NCI-H1694 (cell line): ENCODE data around the gene LRRC59.
"Not testable (repeated sequence)": the region's sequence is repeated elsewhere in the genome, so short reads cannot be mapped to it uniquely, and the experiment has no call there.

Source experiments
- DNase-seq: peaks from one replicate; lab custom pipeline; 2025; lab: John Stamatoyannopoulos, UW

Gene LRRC59

DNA sequence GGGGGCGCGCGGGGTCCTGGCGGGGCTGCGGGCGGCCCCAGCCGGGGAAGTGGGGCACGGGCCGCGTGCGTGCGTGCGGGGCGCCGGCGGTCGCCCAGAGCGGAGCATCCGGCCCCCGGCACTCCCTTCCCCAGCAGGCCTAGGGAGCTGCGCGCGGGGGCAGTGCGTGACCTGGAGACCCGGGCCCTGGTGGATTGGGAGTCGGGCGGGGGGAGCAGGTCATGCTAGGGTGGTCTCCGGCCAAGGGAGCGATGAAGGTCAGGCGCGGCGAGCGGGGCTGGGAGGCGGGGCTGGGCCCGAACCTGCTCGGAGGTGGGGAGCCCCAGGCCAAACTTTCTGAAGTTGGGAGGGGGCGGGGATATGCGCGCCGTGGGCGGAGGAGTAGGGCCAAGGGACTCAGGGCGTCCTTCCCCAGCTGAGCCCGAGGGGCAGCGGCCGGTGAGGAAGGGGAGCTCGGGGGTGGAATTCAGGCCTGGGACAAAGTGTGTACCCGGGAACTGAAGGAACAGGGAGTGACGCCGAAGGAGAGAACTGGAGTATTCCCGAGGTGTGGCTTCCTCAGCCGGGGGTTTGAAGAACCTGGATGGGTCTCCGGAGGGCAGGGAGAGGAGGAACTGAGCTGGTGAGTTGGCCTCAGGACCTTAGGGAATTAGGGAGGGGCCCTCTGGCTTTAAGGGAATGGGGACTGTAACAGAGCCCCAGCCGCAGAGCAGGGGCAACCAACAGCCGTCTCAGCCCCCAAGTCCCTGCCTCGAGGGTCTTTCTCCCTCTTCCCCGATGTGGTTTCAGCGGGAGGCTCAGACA lies 50.8 kb downstream of the LRRC59 start:
- DNase-seq = no peak

GRCh38 chr17:50345432-50346312 lies 51.7 kb downstream of the LRRC59 start, which contains the start of gene XYLT2:
Gene XYLT2, plus strand, starts transcription at chr17:50346126. Its CDS starts 15 bp downstream, at chr17:50346141.
- DNase-seq = peak; percentile 36

DNA sequence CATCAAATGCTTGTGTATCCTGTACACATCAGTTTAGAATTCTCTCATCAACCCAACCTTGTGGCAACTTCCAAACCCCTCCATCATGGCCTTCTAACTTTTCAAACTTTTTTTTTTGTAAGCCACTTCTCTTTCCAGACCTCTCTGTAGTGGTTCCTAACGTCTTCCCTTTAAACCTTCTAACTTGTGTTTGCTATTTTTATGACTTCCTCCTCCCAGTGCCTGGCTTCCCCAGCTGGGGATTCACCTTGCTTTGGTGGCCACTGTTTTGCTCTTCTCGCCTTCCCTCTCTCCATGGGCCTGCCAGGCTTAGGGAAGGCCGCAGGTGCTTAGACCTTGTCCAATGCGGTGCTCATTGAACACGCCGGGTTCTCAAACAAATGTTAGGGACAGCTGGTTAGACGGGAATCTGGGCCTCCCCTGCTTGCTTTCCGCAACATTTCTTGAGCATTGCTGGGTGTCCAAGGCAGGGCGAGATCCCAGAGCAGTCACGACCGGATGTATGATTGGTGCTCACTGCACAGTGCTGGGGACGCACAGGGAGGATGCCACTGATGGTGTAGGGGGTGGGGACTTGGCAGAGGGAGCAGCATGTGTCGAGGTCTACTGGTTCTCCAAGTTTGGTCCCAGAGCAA lies 52.5 kb downstream of the LRRC59 start:
- DNase-seq = no peak

- DNase-seq = no peak
Measured at GRCh38 chr17:50339381-50339780, 57.9 kb downstream of the LRRC59 start.

DNA sequence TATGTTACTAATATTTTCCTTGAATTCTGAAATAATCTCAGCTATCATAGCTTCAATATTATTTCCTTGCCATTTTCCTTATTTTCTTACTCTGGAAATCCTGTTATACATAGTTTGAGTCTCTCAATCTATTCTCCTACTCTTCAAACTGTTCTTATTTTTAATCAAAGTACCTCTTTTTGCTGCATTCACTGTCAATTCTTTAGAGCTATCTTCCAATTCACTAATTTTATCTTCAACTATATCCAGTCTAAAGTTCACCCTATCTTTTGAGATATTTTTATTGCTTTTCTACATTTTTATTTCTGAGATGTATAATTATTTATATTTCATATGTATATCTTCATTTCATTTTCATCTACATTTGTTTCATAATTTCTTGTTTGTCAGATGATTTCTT lies 58.7 kb downstream of the LRRC59 start:
- no peak for DNase-seq

DNA sequence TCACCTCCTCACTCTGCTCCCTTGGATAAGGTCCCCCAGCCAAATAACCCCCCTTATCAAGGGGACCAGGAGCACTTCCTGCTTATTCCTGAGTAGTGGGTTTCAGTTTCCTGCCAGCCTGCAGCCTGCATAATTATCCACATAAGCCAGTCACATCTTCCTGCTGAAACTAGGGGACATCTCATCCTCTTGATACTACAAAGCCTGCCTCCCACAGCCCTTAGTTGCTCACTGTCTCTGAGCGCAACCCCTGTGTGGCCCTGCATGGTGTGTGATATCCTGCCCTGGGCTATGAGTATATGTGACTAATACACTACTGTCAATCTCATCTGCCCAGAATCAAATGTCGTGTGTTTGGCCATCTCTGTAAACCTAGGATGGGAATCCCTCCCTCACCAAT lies 59.4 kb downstream of the LRRC59 start:
- no peak for DNase-seq

DNA sequence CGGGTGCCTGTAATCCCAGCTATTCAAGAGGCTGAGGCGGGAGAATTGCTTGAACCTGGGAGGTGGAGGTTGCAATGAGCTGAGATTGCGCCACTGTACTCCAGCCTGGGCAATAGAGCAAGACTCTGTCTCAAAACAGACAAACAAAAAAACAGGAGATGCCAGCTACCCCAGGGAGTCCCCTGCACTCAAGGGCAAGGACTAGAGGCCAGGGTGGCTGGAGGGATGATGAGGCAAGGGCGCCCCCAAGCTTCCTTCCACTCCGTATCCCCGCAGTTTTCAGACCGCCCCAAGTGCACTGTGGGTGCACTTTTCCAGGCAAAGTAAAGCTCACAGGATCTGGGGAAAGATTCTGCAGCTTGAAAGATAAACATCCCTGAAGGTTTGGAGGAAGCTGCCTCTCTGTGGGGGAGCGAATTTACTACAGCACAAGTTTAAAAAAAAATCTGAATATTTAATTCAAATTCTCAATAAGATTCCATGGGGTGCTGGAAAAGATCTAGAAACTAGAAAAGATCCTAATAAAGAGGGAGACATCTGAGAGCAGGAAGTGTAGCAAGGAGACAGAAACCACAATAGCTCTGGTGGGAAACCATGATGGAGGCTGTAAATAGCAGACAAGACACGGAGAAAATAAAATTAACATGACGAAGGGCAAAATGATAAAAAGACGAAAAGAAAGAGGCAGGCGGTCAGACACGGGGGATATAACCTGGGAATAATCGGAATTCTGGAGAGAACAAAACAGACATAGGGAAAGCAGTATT lies 63.8 kb downstream of the LRRC59 start:
- DNase-seq = not testable (repeated sequence)

GRCh38 chr17:50332196-50332595 lies 65.1 kb downstream of the LRRC59 start:
- DNase-seq = no peak
